GM18507 (cell line): ENCODE results near the gene TMEM171.

Source experiments
- DNase-seq: peaks from one replicate; pipeline ENCODE4 v3.0.0; 2011; ENCODE audit warnings: low read depth; ENCODE audit not compliant: insufficient read length; ENCODE audit errors: extremely low spot score
- FAIRE-seq: peaks from 2 replicates; lab custom pipeline; 2011; peaks lifted over from hg19 to GRCh38; lab: Jason Lieb, UNC

Gene TMEM171

DNA sequence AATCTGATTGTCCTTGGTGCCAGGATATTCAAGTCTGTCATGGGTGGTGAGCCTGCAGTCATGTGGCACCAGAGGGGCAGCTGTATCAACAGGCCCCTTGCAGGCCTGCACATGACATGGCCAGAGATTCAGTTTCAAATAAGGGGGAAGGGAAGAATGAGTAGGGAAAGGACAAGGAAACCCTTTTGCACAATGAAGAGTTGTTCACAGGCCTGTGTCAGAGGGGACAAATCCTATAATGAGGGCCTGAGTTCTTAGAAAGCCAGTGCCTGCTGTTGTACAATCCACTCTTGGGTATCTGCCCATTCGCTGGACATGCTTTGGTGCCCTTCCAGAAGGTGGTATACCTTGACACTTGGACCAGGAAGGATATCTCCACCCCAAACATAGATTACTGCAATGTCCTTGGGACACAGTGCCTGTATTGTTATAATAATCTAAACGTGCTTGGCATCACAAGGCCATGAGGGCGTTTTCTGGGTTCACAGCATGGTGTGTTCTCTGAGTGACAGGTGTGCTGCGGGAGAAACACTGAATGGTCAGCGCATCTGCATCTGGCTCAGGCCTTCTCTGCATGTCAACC lies 1.9 kb upstream of the TMEM171 start:
- FAIRE-seq (no peak), DNase-seq (no peak)

DNA sequence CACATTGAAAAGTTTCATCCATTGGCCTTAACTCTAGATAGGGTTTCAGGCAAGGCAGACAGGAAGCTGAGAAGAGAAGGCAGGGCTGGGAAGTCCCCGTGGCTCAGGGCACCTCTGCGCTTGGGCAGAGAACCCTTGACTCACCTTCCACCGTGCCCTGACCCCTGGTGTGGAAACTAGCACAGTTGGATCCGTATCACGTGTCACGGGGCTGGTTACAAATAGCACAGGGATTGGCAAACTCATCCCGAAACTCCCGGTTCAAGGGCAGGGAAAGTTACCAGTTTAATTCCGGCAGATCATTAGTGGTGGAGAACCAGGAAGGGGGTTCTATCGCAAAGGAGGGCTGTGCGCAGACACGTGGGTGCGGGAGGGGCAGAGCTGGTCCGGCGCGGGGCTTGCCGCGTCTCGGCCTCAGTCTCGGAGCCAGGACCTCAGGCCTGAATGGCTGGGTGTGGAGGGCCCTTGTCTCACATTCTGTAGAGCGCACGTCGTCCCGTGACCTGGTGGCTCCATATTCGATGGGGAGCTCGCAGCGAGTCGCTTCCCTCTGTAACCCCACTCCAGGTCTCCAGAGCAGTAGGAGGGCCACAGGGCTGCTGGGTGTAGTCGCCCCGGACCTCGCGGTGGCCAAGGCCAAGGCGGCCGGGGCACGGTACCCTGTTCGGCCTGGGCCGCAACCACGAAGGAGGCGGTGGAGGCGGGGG lies 771 bp upstream of the TMEM171 start:
- DNase-seq = no peak
- FAIRE-seq = no peak

- FAIRE-seq = no peak
- DNase-seq = no peak
Observed at GRCh38 chr5:73121119-73121463, 716 bp downstream of the TMEM171 start.

GRCh38 chr5:73122875-73123810 lies 2.8 kb downstream of the TMEM171 start:
- DNase-seq = no peak
- FAIRE-seq = no peak

DNA sequence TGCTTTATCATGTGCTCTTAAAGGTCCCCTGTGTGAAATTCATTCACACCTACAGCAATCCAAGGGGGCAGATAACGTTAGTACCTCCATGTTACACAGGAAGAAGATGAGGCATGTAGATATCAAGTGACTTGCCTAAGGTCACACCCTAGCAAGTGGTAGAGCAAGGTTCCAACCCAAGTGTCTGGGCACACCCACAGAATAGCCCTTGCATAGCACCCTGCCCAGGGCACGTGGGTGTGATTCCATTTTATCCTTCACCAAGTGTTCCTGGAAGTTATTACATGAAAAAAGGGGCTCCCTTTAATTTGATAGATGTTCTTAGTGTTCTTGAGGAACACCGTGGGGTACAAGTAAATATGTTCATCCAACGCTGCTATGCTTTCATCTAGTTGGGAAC lies 4.9 kb downstream of the TMEM171 start:
- no peak for DNase-seq

DNA sequence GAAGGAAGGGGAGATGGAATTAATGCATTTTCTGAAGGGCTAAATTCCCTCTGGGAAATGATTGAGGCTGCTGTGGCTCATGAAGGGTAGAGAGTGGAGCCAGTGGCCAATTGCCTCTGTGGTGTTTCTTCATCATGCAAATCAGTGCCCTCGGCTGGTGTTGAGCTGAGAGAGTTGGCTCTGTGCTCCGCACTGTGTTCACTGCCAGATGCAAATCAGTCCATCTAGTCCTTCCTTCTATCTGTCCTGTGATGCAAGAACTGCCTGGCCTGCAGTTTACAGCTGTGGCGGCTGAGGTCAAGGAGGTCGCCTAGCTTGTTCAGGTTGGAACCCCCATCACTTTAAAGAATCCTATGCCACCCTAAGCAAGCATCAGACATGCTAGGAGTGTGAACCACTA lies 6.0 kb downstream of the TMEM171 start:
- FAIRE-seq = no peak
- DNase-seq = no peak

More for the DNA sequence above, 4.9 kb downstream of the TMEM171 start:
- FAIRE-seq = no peak

- DNase-seq = no peak
Observed at GRCh38 chr5:73126957-73127356, 6.6 kb downstream of the TMEM171 start.

GRCh38 chr5:73129143-73129542 lies 8.8 kb downstream of the TMEM171 start:
- FAIRE-seq (no peak), DNase-seq (no peak)

More at GRCh38 chr5:73126957-73127356, 6.6 kb downstream of the TMEM171 start:
- no peak for FAIRE-seq

GRCh38 chr5:73130811-73131210 lies 10.4 kb downstream of the TMEM171 start:
- DNase-seq (no peak), FAIRE-seq (no peak)

DNA sequence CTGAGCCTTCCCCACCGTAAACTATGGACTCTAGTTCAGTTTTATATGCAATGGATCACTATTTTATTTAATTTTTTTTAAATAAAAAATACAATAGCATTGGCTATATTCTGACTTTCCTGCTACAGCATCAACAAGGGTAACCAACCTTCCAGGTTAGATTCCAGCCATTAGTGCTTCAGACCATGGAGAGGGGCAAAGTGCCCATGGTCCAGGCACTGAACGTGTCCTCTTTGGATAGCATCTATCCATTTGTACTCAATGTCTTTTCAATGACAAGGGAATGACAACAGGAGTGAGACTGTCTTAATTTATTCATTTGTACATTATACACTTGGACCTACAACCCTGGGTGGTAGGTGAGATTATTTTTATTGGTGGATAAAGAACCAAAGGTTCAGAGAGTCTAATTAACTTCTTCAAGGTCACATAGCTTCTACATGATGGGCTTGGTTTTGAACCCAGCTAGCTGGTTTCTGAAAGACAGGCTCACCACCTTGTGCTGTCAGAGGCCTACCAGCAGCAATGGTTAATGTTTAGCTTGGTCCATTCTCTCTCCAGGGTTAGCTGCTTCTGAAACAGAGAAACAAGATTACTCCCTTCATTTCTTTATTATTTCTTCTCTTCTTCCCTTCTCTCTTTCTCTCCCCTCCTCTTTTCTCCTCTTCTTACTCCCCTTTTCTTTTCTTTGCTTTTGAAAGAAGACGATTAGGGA lies 11.5 kb downstream of the TMEM171 start:
- no peak for DNase-seq
- no peak for FAIRE-seq

GRCh38 chr5:73132759-73133158 lies 12.4 kb downstream of the TMEM171 start:
- no peak for DNase-seq
- no peak for FAIRE-seq

DNA sequence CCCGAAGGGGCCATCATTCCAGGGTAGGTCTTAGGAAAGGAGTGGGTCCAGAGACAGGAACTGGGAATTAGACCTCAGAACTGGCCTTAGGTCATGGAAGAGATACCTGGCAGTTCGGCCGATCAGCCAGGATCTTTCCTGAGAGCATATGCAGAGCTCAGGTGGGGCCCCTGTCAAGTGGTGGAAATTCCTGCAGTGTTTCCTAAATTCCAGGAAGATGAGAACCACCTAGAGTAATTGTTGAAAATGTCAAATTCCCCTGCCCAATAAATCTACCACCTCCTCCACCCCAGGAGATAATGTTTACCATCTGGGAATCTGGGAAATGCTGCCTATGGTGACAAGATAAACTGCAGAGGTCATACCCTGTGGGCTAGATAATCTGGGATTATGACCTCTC lies 14.6 kb downstream of the TMEM171 start:
- no peak for FAIRE-seq

GRCh38 chr5:73135429-73136054 lies 15.2 kb downstream of the TMEM171 start:
- FAIRE-seq (no peak), DNase-seq (no peak)

More for the DNA sequence above, 14.6 kb downstream of the TMEM171 start:
- no peak for DNase-seq

DNA sequence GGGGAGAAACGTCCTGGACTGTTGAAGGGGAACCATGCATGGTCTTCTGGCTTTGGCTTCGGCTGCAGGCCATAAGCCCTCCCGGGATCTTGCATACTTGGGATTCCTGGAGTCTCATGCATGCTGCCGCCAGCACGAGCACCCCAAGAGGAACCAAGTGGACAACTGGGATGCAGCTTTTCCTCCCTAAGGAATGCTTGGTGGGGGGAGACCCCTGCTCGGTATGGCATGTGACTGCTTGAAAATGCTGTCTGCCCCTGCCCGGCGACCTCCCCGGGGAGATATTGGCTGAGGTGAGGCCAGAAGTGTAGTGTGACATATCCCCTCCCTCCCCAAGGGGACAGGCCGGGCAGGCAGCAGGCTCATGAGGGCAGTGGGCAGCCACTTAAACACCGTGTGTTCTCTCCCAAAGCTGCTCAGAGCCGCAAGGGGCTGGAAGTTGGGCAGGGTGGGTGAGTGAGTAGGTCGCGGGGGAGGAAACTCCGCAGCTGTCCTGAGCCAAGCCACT lies 15.7 kb downstream of the TMEM171 start:
- FAIRE-seq (no peak), DNase-seq (no peak)

- FAIRE-seq (no peak), DNase-seq (no peak)
Observed at GRCh38 chr5:73137563-73138530, 17.5 kb downstream of the TMEM171 start.

DNA sequence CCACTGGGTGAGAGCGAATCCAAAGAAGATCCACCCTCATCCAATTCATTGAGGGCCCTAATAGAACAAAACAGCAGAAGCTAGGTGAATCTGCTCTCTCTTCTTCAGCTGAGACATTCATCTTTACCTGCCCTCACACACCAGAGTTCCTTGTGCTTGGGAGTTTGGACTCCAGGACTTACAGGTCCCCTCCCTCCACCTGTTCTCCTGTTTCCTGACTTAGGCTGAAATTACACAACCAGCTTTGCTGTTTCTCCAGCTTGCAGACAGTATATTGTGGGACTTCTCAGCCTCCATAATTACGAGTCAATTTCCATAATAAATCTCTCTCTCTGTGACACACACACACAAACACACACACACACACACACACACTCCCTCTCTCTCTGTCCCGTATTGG lies 19.1 kb downstream of the TMEM171 start:
- DNase-seq (no peak), FAIRE-seq (no peak)

GRCh38 chr5:73140801-73141200 lies 20.4 kb downstream of the TMEM171 start:
- DNase-seq (no peak), FAIRE-seq (no peak)

- DNase-seq = no peak
- no peak for FAIRE-seq
Observed at GRCh38 chr5:73142035-73142434, 21.7 kb downstream of the TMEM171 start.
